Measurements from ENCODE around the gene ASPRV1. TPM values are rescaled to one million over a fixed set of nuclear protein-coding genes. Genes with fewer than 3 reads are reported as not detected.

ASPRV1 gene
- total RNA-seq, 2 donors from 2014 or later, result 2.6 to 10.3 TPM

DNA sequence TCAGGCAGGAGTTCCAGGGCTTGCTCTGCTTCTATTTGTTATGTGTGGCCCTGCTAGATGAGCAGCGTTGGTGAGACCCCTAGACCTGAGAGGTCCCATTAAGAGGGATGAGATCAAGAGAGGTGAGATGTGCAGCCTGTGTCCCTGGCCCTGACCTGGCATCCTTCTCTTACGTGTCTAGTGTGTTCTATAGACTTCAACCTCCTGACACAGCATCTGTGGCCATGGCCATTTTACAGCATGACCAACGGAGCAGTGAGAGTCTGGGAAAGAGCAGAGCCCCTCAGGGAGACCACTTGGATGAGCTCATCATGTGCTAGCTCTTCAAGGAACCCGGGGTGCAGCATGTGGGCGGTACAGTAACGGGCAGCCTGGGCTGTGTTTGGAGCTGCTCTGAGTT, 32.7 kb upstream of the ASPRV1 start:
- Histone ChIP-seq H3K4me3 (no peak overlapping the region), H3K9me3 (no peaks in the 10 kb centered on the region), H3K27me3 (replicated peaks; ENCODE audit: insufficient read depth) (no peaks in the 10 kb centered on the region), H3K27ac (no peak overlapping the region), H3K4me1 (replicated peaks) (no peaks in the 10 kb centered on the region), H3K36me3 (no peaks in the 10 kb centered on the region)
- TF ChIP-seq POLR2AphosphoS5 (IDR thresholded peaks at IDR 0.05), result no peak
- no peak for TF ChIP-seq CTCF (IDR thresholded peaks at IDR 0.05)
- no peak for TF ChIP-seq POLR2A (IDR thresholded peaks at IDR 0.05)
- no peak for DNase-seq (ENCODE audit: low spot score)
- WGBS, result 92% methylated on average over 6 of the region's 6 CpGs
- intact Hi-C loops (cut with DNase I), result no loop called here

DNA sequence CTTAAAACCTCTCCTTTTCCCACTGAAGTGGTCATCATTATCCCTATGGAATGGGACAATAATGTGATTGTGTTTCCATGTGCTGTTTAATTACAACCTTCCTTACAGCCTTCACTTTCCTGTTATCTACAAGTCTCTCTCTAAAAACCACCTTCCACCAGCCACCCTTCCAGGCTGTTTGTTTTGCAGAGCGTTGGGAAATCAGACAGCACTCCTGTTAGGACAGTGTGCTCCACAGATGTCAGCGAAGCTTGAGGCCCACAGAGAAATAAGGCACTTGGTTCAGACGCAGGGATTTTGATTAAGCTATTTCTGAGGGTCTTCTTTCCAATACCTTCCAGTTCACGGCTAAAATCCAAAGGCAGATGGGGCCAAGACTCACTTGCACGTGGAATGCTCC, 32.3 kb upstream of the ASPRV1 start:
- Histone ChIP-seq H3K27ac (no peak overlapping the region), H3K4me3 (no peak overlapping the region), H3K36me3 (no peaks in the 10 kb centered on the region), H3K4me1 (replicated peaks) (no peaks in the 10 kb centered on the region), H3K9me3 (no peaks in the 10 kb centered on the region), H3K27me3 (replicated peaks; ENCODE audit: insufficient read depth) (no peaks in the 10 kb centered on the region)
- intact Hi-C loops (cut with DNase I), result no loop called here
- TF ChIP-seq POLR2AphosphoS5 (IDR thresholded peaks at IDR 0.05) (no peak), CTCF (IDR thresholded peaks at IDR 0.05) (no peak), POLR2A (IDR thresholded peaks at IDR 0.05) (no peak)
- WGBS, result 91% methylated on average over 5 of the region's 5 CpGs
- DNase-seq (ENCODE audit: low spot score), result no peak

DNA sequence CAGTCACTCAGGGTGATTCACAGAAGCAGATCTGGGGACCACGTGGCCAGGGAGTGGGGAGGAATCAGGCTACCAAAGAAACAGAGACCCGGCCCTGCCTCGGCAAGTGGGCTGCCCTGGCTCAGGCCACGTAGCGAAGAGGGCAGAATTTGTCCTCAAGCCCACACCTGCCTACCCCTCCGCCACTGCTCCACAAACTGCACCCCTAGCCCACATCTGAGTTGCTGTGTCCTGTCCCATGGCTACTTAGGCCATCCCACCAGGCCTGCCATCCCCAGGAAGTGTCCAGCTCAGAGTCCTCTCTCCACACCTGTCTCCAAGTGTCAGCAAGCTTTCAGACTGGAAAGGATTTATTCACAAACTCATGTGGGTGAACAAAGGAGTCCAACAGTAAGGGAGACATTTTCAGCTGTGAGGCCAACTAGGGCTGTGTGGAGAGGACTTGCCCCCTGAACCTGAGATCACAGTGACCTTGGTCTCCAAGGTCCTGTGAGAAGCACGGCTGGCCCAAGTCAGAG, 31.7 kb upstream of the ASPRV1 start:
- Histone ChIP-seq H3K36me3 (no peaks in the 10 kb centered on the region), H3K4me1 (replicated peaks) (no peaks in the 10 kb centered on the region), H3K27ac (no peak overlapping the region), H3K9me3 (no peaks in the 10 kb centered on the region), H3K4me3 (no peak overlapping the region), H3K27me3 (replicated peaks; ENCODE audit: insufficient read depth) (no peaks in the 10 kb centered on the region)
- WGBS, result 89% methylated on average over 7 of the region's 7 CpGs
- intact Hi-C loops (cut with DNase I), result no loop called here
- DNase-seq (ENCODE audit: low spot score), result no peak
- TF ChIP-seq CTCF (IDR thresholded peaks at IDR 0.05), result no peak
- TF ChIP-seq POLR2A (IDR thresholded peaks at IDR 0.05), result no peak
- no peak for TF ChIP-seq POLR2AphosphoS5 (IDR thresholded peaks at IDR 0.05)

GRCh38 chr2:69992310-69993047, 31.0 kb upstream of the ASPRV1 start:
- H3K27me3 ChIP-seq (replicated peaks; ENCODE audit: insufficient read depth), result no peaks in the 10 kb centered on the region
- H3K9me3 ChIP-seq, result no peaks in the 10 kb centered on the region
- no peak overlapping the region for H3K27ac ChIP-seq
- intact Hi-C loops (cut with DNase I), result no loop called here
- 87% methylated on average over 8 of the region's 8 CpGs for WGBS
- DNase-seq (ENCODE audit: low spot score), result no peak
- no peaks in the 10 kb centered on the region for H3K4me1 ChIP-seq (replicated peaks)
- no peaks in the 10 kb centered on the region for H3K36me3 ChIP-seq
- TF ChIP-seq POLR2AphosphoS5 (IDR thresholded peaks at IDR 0.05) (no peak), CTCF (IDR thresholded peaks at IDR 0.05) (no peak), POLR2A (IDR thresholded peaks at IDR 0.05) (no peak)
- H3K4me3 ChIP-seq, result no peak overlapping the region
